Hematopoietic multipotent progenitor cell treated with erythropoietin and hydrocortisone succinate and interleukin-3 and kit ligand, for 15 days (in vitro differentiated cells): Measurements from ENCODE around the gene TMED10.

ENCODE experiments used
- DNase-seq: peaks from one replicate; pipeline ENCODE4 v3.0.0-alpha.2; 2015; ENCODE audit warnings: low spot score

Gene TMED10

DNA sequence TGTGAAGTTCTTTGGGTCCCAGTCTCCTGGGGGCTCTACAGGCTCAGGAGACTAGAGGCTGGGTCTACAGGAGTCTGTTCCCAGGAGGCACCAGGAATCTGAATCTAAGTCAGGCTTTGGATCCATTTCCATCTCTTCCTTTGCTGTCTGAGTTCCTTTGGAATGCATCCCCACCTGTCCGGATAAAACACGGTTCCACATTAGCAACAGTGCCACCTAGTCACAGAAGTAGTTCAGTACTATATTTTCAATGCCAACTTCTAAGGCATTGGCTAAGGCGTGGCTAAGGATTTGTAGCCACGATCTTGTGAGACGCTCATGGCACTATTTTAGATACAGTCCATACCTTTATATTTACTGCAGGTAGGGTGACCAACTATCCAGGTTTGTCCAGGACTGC lies 91.9 kb downstream of the TMED10 start:
- no peak for DNase-seq

DNA sequence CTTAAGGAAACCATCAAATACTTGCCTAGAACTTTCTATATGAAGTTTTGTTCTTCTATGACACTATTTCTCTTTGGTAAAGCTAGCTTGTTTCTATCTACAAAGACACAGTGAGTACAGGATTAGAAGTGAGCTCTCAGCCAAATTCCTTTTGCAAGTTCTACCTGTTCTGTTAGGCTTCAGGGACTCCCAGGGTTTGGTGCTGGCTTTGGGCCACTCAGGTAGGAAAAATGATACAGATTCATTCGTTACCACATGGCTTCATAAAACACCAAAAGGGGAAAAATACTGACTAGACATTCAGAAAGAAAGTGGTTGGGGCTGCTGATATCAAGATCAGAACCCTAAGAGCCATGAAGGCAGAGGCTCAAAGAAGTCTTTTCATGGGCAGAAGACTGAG lies 93.1 kb downstream of the TMED10 start:
- DNase-seq: no peak

DNA sequence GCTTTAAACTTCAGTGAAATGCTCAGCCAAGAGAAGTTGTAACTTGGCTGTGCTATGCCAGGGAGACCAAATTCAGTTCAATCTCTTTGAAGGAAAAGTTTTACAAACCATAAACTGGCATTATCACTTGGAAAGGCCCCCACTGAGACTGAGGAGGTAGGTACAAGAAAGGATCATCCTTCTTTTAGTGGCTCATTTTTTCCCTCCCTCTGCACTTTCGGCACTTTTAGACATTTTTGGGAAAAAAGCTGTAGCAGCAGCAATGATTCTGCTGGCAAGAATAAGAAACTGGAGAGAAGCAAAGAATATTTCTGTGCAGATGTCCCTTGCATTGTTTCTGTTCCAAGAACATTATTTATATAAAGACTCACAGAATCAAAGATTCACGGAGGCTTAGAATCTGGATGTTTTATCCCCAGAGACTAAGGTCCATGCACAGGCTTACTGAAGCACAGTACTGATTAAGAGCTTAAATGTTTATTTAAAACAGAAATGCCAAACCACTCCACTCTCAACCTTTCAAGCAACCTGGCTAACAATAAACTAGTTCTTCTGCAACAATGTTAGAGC lies 94.7 kb downstream of the TMED10 start:
- no peak for DNase-seq
